Pons (tissue), 1 donor: ENCODE data around the gene LMO7.

Experiments
- DNase-seq: peaks from one replicate; pipeline ENCODE4 v3.0.0-alpha.2; 2016; ENCODE audit warnings: low spot score

LMO7 gene

GRCh38 chr13:75801388-75801945, 165.3 kb downstream of the LMO7 start:
- no peak for DNase-seq

DNA sequence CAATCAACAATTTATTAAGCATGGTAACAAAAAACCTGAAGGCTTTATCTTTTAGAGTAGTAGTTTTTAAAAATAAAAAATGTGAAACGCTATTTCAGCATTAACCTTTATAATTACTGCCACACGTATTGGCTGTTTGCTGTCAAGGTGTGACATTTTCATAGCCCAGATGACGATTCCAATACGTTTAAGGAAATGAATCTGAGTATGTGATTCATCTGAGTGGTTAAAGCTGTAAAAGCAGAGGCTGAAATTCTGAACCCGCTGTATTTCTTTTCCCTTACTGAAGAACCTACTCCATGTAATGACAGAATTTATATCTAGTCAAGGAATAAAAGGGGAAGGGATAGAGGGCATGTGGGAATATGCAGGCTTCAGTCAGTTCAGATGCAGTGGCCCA, 166.0 kb downstream of the LMO7 start:
- DNase-seq = no peak

DNA sequence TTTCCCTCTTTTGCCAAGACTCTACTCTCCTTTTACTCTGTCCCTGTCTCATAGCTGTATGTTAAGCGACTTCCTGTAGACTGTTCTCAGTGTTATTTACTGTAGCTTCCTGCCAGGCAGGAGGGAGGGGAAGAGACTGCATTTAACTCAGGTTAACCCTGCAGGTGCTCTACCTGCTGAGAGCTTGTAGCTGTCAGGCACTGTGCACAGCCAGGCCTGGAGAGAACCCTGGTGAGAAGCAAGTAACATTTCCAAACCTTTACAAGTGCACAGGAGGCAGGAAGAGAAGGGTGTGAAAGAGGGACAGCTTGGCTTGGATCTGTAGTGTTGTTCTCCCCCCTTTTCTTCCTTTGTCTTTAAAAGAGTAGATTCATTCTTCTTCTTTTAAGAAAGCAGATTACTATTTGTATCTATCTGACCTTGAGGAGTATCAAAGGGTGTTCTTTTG, 167.1 kb downstream of the LMO7 start:
- DNase-seq = no peak

- DNase-seq = no peak
These were observed 167.9 kb downstream of the LMO7 start for GRCh38 chr13:75804054-75804453.

- no peak for DNase-seq
These were observed 168.5 kb downstream of the LMO7 start for GRCh38 chr13:75804605-75805004.

GRCh38 chr13:75806117-75806516, 170.0 kb downstream of the LMO7 start:
- no peak for DNase-seq

DNA sequence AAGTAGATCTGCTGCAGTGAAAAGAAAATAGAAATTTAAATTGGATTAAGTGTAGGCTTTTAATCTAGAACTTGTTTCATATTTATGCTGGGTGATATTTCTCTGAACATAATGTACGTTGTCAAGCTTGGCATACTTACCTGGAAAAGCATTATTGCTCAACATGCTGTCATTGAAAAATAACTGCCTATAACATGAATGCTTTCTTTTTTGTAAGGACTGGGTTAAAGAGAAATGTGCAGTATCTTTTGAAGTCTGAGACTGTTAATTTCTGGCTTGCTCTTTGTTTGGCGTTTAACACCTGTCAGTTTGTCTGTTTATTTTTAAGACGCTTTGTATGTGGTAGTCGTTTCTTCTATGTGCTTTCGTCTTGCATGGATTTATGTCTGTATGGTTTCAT, 175.2 kb downstream of the LMO7 start:
- no peak for DNase-seq

DNA sequence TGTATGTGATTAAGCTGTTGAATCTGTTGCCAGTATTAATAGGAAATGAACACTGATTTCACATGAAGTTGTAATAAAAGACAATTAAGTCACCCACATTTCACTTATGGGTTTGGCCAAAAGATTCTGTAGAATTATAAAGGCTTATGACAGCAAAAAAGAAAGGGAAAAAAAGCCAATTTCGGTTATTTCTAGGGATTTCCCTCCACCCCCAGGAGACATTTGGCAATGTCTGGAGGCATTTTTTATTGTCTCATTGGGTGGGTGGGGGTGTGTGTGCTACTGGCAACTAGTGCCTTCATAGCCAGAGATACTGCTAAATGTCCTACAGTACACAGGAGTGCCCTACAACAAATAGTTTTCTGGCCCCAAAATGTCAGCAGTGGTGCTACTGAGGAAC, 175.7 kb downstream of the LMO7 start:
- no peak for DNase-seq

DNA sequence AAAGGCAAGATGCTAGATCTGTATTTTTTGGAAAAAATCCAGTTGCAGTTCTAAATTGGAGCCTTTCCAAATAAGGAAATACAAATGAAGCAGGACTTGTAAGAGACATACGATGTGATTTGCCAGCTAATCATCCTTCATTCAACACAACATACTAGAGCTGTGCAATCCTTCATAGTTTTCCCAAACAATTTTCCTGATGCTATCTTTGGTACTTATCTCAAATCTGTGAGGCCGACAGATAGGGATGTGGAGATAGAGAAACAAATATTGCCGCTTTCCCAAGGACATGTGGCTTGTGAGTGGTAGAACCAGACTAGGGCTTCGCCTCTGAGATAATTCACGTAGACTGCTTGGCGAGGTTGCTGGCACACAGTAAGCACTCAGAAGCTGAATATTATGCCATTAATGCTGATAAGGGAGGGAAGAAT, 176.6 kb downstream of the LMO7 start:
- DNase-seq = no peak

- DNase-seq = no peak
These were observed 177.2 kb downstream of the LMO7 start for GRCh38 chr13:75813323-75813722.

- no peak for DNase-seq
These were observed 182.2 kb downstream of the LMO7 start for GRCh38 chr13:75818179-75818967.

DNA sequence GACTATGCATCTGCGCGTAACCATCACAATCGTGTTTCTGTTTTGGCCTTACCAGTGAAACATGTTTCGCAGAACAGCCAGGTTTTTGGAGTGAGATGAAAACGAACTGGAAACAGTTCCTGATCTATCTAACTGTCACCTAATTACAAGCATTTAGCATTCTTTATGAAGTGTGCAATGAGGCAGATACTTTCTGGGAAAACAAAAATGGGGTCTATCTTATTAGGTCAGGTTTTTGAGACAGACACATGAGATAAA, 182.8 kb downstream of the LMO7 start:
- no peak for DNase-seq

- no peak for DNase-seq
These were observed 189.0 kb downstream of the LMO7 start for GRCh38 chr13:75825161-75825560.

DNA sequence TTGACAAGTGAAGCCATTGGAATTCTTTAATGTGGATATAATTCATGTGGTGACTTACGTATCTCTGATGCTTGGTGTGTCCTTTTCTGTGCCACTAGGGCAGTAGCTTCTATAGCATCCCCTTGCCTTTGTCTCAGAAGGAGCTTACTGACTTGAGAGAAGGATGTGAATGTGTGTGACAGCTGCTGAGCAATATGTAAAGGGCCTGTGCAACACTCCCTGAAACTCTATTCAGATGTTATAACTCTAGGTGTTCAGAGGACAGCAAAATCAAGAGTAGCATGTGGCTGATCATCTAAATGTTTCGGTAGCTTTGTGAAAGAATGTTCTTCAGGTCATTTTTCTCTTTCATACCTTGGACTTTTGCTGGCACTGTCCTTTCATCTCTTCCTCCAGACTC, 189.5 kb downstream of the LMO7 start:
- no peak for DNase-seq

DNA sequence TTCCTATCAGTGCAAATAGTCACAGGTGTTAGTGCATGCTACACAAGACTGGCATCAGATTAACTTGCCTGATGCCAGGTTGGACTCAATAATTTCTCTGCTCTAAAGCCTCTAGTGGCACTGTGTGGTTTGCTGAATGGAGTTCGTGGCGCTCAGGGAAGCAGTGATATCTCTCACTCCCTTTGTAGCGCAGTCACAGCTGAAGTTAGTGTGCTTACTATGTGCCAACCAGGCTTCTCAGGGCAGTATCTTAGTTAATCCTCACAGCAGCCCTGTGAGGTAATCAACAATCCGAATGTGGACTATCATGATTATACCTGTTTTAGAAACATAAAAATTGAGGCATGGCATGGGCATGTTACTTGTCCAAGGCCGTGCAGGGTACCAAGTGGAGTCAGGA, 190.3 kb downstream of the LMO7 start:
- no peak for DNase-seq

DNA sequence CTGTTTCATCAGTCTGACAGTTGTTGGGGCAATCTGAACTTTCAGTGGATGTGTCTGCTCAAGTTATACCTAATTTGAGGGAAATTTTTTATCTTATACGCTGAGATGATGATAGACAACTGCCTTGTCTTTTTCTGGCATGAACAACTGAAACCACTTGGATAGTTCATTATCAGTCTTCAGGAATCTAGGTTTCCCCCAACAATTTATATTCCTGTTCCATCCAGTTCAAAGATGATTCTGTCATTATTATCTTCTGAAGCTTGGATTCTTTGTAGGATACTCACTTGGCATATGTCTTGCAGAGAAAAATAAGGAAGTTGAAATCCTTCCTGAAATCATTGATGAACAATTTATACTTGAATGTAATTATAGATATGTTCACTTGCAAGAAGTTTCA, 193.7 kb downstream of the LMO7 start:
- DNase-seq = no peak

- DNase-seq = no peak
These were observed 194.7 kb downstream of the LMO7 start for GRCh38 chr13:75830842-75831241.

DNA sequence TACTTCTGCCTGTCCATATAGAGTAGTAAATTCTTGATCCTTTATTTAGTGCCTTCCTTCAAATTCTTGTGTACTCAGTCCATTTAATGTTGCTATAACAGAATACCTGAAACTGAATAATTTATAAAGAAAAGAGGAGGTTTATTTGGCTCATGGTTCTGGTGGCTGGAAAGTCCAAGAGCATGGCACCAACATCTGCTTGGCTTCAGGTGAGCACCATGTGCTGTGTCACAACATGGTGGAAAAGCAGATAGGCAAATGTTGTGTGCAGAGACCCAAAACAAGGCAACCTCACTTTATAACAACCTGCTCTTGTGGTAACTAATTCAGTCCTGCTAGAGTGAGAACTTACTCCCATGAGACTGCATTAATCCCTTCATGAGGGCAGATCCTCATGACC, 195.3 kb downstream of the LMO7 start:
- no peak for DNase-seq

DNA sequence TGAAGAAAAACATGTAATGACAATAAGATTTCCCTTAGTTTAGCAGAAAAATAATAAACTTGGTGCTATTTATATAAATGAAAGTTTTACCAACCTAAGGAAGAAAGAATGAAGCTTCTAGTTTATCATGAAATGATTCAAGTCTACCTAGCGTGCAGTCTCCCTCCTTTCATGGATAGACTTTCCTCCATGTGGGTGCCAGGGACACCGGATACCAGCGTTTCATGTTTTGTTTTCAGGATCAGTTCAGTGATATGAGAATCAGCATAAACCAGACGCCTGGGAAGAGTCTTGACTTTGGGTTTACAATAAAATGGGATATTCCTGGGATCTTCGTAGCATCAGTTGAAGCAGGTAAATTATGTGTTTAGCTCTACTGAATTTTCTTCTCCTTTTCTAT, 196.7 kb downstream of the LMO7 start:
- no peak for DNase-seq

- DNase-seq = no peak
These were observed 200.3 kb downstream of the LMO7 start for GRCh38 chr13:75836441-75836840.

GRCh38 chr13:75838366-75839005, 202.4 kb downstream of the LMO7 start:
- DNase-seq = no peak

DNA sequence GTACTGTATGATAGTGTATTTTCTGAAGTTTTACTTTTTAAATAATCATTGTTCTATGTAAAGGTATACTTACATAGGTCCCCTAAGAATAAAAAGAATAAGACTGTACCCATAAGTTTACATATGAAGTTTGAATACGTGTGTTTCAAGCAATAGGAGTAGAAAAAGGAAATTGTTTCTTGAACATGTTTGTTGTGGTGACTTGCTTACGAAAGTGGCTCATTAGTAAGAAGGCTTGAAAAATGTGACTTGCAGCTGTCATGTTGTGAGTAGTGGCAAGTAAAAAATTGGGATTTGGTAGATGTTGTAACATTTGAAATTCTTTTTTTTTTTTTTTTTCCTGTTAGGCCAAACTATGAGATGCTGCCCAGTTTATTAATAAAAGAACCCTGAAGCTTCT, 203.3 kb downstream of the LMO7 start:
- DNase-seq = no peak

DNA sequence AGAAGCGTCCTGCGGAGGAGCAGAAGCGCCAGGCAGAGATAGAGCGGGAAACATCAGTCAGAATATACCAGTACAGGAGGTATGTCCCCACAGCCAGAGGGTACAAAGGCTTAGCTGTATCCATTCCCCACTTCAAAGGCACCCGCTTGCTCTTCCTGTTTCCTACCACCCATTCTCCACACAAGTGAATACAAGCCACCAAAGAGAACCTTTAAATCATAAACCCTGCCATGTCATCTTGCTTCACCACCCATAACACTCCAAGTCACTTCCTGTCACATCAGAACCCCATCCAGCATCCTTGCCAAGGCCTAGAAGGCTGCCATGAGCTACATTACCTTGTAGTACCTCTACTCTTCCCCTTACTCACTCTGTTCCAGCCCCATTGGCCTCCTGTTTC, 205.8 kb downstream of the LMO7 start:
- no peak for DNase-seq

DNA sequence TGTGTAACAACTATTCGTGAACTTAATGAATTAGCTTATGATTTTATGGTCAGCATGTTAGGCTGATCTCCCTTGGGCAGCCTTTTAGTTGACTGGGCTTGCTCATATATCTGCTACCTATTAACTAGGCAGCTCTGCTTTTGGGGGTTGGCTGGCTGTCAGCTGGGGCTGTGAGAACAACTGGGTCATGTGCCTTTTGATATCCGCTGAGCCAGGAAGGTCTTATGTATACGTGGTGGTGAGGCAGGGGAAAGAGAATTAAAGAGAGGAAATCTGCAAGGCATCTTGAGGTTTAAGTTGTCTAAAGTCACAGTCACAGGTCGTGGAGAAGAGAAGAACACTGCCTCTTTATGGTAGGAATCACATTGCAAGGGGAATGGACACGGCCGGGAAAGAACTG, 206.9 kb downstream of the LMO7 start:
- no peak for DNase-seq
